Thymus (tissue), 11 donors: ENCODE measurements around the gene CDT1. TPM values are rescaled to one million over a fixed set of nuclear protein-coding genes. Genes with fewer than 3 reads are reported as not detected.
A peak's percentile ranks its signal among the peaks of the same experiment; 100 is the strongest.

Experiments used
- DNase-seq, 9 donors: peaks; one replicate each; pipeline ENCODE4 v3.0.0-alpha.2; 2013; ENCODE audit warnings: low spot score in 9 of 9, low read depth in 6 of 9, missing footprints in 1 of 9
- H3K27ac ChIP-seq, 2 donors: one replicate each; pipeline ENCODE4 v1.5.1; 2013; ENCODE audit warnings: control low read depth in 1 of 2, low read depth in 1 of 2, low read length in 1 of 2, mild to moderate bottlenecking in 1 of 2, moderate library complexity in 1 of 2
- H3K27me3 ChIP-seq, 2 donors: one replicate each; pipeline ENCODE4 v1.5.1; 2013; ENCODE audit warnings: low read length in 1 of 2; ENCODE audit not compliant: control insufficient read depth in 2 of 2, insufficient read depth in 1 of 2
- H3K36me3 ChIP-seq, 2 donors: one replicate each; pipeline ENCODE4 v1.5.1; 2013; ENCODE audit warnings: low read length in 1 of 2, mild to moderate bottlenecking in 1 of 2, moderate library complexity in 1 of 2; ENCODE audit not compliant: control insufficient read depth in 2 of 2, insufficient read depth in 2 of 2
- H3K4me1 ChIP-seq, 2 donors: one replicate each; pipeline ENCODE4 v1.5.1; 2013; ENCODE audit warnings: low read length in 2 of 2; ENCODE audit not compliant: control insufficient read depth in 2 of 2, insufficient read depth in 2 of 2
- H3K4me3 ChIP-seq, 2 donors: one replicate each; pipeline ENCODE4 v1.5.1; 2013; ENCODE audit warnings: low read length in 2 of 2, control low read depth in 1 of 2, mild to moderate bottlenecking in 1 of 2
- H3K9me3 ChIP-seq, 2 donors: one replicate each; pipeline ENCODE4 v1.5.1; 2013; ENCODE audit warnings: low read length in 1 of 2, mild to moderate bottlenecking in 1 of 2; ENCODE audit not compliant: control insufficient read depth in 2 of 2, insufficient read depth in 1 of 2
- WGBS: extraction: QIAGEN DNeasy Blood & Tissue Kit; methylation state at CpG from one replicate; pipeline ENCODE4 v1.1.7; 2013; 5-methylcytosine and 5-hydroxymethylcytosine counted together
- polyA plus RNA-seq: library from polyadenylated mRNA; stranded (reverse); fragments of 200-250 nt; gene quantifications from one replicate; pipeline ENCODE4 v1.2.3, GENCODE V29; 2013
- total RNA-seq: library from RNA; stranded (reverse); fragments of 120-200 nt; gene quantifications from one replicate; pipeline ENCODE4 v1.2.4, GENCODE V29; 2013
- donor health status: healthy.

The CDT1 gene
- total and polyA plus RNA-seq, 2 donors, result 1.4 to 11.7 TPM

DNA sequence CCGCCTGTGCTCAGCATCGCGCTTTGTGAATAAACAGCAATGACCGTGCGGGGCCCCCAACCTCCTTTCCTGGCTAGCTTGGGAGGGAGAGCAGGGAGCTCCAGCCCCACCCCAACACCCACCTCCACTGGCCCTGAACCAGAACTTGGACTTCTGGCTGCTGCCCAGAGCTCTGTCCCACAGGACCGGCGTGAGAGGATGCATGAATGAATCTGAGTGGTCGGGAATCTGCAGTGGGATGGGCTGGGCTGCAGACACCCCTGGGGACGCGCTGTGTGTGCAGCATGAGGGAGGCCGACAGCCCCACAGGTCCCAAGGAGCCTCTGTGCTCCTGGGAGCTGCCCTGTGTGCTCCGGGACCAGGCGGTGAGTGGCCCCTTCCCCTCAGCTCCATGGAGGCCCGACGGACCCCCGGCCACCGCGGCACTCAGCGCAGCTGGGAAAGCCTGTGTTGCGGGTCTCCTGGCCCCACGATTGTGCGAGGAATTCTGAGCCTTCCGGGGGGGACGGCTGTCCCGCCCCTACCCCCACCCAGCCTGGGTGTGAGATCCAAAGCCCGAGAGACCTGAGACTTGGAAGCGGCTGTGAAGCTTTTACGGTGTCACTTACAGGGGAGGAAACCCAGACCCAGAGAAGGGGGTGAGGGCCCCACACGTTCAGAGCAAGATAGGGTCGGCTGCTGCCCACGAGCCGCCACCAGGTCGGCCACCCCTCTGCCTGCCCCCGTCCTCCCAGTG is 24.0 kb upstream of the CDT1 start:
- no peaks in the 10 kb centered on the region for H3K9me3 ChIP-seq
- DNase-seq, result no peak
- WGBS, result 75% methylated on average over 34 of the region's 34 CpGs
- peaks cover 0 to 14% of the 10 kb centered on the region in 2 donors for H3K27me3 ChIP-seq
- peaks cover 0 to 4% of the 10 kb centered on the region in 2 donors for H3K36me3 ChIP-seq
- no peak overlapping the region for H3K4me3 ChIP-seq
- H3K4me1 ChIP-seq, result peaks cover 24 to 70% of the 10 kb centered on the region in 2 donors
- peak overlapping the region in 1 of 2 donors; percentile 89 for H3K27ac ChIP-seq

DNA sequence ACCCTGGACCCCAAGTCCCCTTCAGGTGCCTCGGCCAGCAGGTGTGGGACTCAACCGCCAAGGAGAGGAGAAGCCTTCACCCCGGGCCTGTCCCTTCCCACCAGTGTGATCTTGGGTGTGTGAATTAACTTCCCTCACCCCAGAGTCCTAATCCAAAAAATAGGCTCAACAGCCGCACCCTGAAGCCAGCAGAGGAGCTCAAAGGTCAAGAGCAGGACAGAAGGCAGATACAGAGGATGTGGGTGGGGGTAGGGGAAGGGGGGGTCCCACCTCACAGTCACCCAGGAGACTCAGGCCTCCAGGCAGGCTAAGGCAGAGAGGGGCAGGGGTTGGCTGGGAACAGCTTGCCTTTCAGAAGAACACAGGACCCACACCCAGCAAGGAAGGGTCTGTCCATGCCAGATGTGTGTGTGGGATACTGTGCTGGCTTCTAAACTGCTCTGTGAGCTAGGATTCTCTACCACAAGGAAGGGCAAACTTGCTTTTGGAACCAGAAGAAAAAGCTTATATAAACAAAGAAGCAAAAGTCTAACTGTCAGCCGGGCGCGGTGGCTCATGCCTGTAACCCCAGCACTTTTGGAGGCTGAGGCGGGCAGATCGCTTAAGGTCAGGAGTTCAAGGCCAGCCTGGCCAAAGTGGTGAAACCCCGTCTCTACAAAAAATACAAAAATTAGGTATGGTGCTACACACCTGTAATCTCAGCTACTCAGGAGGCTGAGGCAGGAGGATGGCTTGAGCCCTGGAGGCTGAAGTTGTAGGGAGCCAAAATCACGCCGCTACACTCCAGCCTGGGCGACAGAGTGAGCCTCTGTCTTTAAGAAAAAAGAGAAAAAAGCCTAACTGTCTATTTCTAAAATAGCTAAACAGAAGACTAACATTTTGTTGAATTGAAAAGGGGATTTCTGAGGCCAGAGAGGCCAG is 23.2 kb upstream of the CDT1 start:
- H3K36me3 ChIP-seq, result no peaks in the 10 kb centered on the region
- DNase-seq, result peak in 1 of 9 donors; percentile 35
- H3K27me3 ChIP-seq, result peaks cover 0 to 14% of the 10 kb centered on the region in 2 donors
- H3K27ac ChIP-seq, result peak overlapping the region; percentile 66 to 89
- no peaks in the 10 kb centered on the region for H3K9me3 ChIP-seq
- 72% methylated on average over 13 of the region's 13 CpGs for WGBS
- H3K4me3 ChIP-seq, result peak overlapping the region in 1 of 2 donors; percentile 3
- peaks cover 24 to 70% of the 10 kb centered on the region in 2 donors for H3K4me1 ChIP-seq

DNA sequence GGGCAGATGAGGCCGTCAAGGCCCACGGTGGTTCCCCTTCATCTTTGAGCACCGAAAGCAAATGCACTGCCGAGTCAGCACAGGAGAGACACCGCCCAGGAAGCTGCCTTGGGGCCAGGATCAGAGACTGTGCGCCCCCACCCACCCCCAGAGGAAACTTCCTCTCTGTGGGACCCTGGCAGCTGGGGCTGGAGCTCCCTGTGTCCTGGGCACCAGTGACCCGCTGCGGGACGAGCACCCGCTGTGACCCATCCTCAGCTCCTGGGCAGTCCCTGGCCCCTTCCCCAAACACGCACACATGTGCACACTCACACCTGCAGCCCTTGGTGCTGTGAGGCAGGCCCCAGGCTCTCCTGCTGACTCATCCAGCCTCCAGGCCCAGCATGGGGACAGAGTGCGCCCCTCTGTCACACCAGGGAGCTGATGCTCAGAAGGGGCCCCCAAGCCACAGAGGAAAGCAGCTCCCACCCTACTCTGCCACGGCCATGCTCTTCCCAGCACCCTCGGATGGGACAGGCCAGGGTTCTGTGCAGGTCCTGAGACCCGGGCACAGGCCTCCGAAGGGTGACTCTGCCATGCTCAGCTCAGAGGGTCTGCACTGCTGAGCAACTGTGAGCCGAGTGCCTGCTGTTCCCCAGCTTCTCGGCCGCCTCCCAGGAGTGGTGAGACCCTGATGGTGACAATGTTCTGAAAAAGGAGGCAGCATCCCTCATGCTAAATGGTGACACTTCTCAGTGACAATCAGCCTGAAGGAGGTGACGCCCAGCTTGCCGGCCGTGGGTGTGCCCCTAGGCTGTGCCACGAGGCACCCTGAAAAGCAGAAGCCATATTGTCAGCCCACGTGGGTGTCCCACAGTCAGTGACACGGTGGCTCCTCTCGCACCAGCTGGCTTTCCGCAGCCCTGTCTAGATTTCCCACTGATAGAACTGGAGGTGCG is 22.2 kb upstream of the CDT1 start:
- H3K9me3 ChIP-seq, result no peaks in the 10 kb centered on the region
- H3K4me3 ChIP-seq, result peak overlapping the region in 1 of 2 donors; percentile 3
- peaks cover 24 to 74% of the 10 kb centered on the region in 2 donors for H3K4me1 ChIP-seq
- 19% methylated on average over 28 of the region's 28 CpGs for WGBS
- peaks cover 0 to 14% of the 10 kb centered on the region in 2 donors for H3K27me3 ChIP-seq
- H3K36me3 ChIP-seq, result no peaks in the 10 kb centered on the region
- peak in 4 of 9 donors; percentile 70 to 88 (median 74) for DNase-seq
- peak overlapping the region; percentile 2 to 89 for H3K27ac ChIP-seq

DNA sequence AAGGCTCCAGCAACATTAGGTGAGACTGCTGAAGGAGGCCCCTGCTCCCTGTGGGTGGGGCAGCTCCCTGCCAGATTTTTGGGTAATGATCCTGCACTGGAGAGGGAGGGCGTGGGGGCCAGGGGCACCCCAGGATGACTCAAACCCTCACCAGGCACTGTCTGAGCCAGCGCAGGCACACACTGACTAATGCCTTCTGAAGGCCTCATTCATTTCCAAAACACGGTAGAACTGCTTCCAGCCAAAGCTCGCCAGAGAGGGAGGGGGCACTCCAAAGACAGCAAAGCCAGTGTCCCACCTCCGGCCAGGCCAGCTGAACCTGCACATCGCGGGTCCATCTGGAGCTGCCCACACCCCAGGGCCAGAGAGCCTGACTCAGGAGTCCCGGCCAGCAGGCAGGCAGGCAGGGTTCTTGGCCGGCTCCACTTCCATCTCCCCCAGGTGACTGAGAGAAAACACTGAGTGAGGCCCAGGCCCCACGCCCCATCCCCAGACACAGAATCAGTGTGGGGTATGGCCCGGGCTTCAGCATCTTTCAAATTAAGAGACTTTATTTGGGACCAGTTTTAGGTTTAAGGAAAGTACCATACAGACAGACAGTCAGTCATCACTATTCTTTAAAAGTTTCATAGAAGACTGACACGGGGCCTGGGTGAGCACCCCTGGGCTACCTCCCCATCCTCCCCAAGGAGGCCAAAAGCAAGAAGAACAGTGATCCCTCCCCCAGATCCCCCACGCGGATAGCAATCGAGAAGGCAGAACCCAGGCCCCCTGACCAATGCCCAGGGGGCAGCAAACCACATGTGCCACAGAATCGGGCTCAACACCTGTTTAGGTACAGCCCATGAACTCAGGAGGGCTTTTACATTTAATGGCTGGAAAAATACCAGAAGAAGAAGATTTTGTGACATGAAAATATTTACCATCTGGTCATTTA is 20.9 kb upstream of the CDT1 start:
- Histone ChIP-seq H3K27me3 (peaks cover 0 to 14% of the 10 kb centered on the region in 2 donors), H3K4me1 (peaks cover 26 to 70% of the 10 kb centered on the region in 2 donors), H3K36me3 (no peaks in the 10 kb centered on the region), H3K4me3 (no peak overlapping the region), H3K27ac (peak overlapping the region; percentile 48 to 81), H3K9me3 (no peaks in the 10 kb centered on the region)
- WGBS, result 60% methylated on average over 16 of the region's 16 CpGs
- no peak for DNase-seq

GRCh38 chr16:88783391-88784073 is 20.1 kb upstream of the CDT1 start:
- H3K27me3 ChIP-seq, result peaks cover 0 to 9% of the 10 kb centered on the region in 2 donors

DNA sequence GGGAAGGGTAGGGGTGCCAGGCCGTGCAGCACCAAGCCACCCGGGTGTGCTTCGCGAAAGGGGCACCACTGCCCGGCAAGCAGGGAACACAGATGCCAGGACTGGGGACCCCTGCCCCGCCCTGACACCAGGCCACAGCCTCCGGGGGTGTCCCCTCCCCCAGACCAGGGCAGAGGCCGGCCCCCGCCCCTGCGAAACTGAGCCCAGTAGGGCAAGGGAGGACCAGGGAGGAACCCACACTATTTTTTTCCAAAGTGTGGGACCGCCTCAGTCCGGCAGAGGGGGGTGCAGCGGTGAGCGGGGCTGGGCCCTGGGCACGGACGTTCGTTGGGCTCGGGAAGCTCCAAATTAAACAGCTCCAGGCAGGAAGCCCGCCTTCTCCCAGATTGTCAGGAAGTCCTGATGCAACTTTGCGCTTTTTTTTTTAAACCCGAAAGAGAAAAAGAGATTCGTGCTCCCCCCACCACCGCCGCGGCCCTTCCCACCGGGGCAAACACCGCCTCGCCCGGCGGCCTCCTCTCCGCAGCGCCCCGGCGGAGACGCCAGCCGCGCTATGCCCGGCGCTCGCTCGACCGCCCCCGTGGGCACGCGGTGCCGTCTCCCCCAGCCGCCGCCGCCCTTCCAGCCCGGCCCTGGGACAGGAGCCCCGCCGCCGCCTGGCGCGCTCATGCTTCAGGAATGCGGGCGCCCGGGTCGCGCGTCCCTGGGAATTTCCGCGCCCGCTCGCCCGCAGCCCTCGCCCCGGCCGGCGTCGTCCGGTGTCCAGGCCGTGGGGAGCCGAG is 19.3 kb upstream of the CDT1 start:
- Histone ChIP-seq H3K4me3 (peak overlapping the region; percentile 52 to 85), H3K27ac (peak overlapping the region; percentile 81 to 84), H3K36me3 (no peaks in the 10 kb centered on the region), H3K4me1 (peaks cover 26 to 58% of the 10 kb centered on the region in 2 donors), H3K9me3 (no peaks in the 10 kb centered on the region), H3K27me3 (peaks cover 0 to 9% of the 10 kb centered on the region in 2 donors)
- under 1% methylated on average over 74 of the region's 74 CpGs for WGBS
- peak in 1 of 9 donors; percentile 59 for DNase-seq

More at GRCh38 chr16:88783391-88784073, 20.1 kb upstream of the CDT1 start:
- Histone ChIP-seq H3K36me3 (no peaks in the 10 kb centered on the region), H3K27ac (peak overlapping the region; percentile 81 to 84), H3K9me3 (no peaks in the 10 kb centered on the region), H3K4me3 (peak overlapping the region; percentile 52 to 85), H3K4me1 (peaks cover 26 to 62% of the 10 kb centered on the region in 2 donors)
- DNase-seq, result peak in 1 of 9 donors; percentile 59
- 8% methylated on average over 27 of the region's 27 CpGs for WGBS

DNA sequence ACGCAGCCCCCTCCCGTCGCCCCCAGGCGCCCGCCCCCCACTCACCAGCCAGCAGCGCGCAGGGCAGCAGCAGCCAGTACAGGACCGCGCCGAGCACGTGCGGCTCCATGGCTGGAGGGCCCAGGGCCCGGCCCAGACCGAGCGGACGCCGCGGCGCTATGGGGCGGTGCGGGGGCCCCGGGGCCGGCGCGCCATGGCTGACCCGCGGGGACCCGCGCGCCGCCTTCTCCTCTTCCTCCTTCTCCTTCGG is 18.8 kb upstream of the CDT1 start:
- Histone ChIP-seq H3K9me3 (no peaks in the 10 kb centered on the region), H3K27me3 (peaks cover 0 to 9% of the 10 kb centered on the region in 2 donors), H3K4me1 (peaks cover 27 to 58% of the 10 kb centered on the region in 2 donors), H3K4me3 (peak overlapping the region in 1 of 2 donors; percentile 85), H3K27ac (peak overlapping the region in 1 of 2 donors; percentile 84), H3K36me3 (no peaks in the 10 kb centered on the region)
- DNase-seq, result no peak
- WGBS, result under 1% methylated on average over 32 of the region's 32 CpGs
